ENCODE data around the gene SMIM35. TPM values are rescaled to one million over a fixed set of nuclear protein-coding genes. Genes with fewer than 3 reads are reported as not detected.

The SMIM35 gene
- polyA plus RNA-seq, 1 of the 3 experiments (the other 2 are of a cell fraction), result not detected

- TF ChIP-seq IRF3 (IDR thresholded peaks at IDR 0.05; ENCODE audit: low read depth, low read length), result no peak
Observed at GRCh38 chr11:117997823-117998579, 88.8 kb downstream of the SMIM35 start (continued).

GRCh38 chr11:117997406-117997805 is 89.4 kb downstream of the SMIM35 start:
- no peak overlapping the region for H3K9ac ChIP-seq
- CTCF ChIA-PET, result interaction anchor here (0.9 to 1.1 kb wide), 2 partner anchors 47 to 50 kb away, joined by 3 to 6 read pairs; no protein-coding TSS in a partner anchor

More at GRCh38 chr11:117997406-117997805, 89.4 kb downstream of the SMIM35 start:
- Histone ChIP-seq H3K27ac (ENCODE audit: low read depth in 2 of 2, low read length in 1 of 2) (no peak overlapping the region), H3K4me1 (ENCODE audit: control insufficient read depth in 1 of 2, insufficient read depth in 2 of 2, low read depth in 1 of 2, low read length in 1 of 2) (no peaks in the 10 kb centered on the region), H3K4me3 (ENCODE audit: low read depth in 2 of 2, low read length in 1 of 2) (no peak overlapping the region), H3F3A (replicated peaks; ENCODE audit: insufficient read depth) (no peaks in the 10 kb centered on the region), H3K79me2 (ENCODE audit: insufficient read depth) (no peaks in the 10 kb centered on the region), H3K27me3 (ENCODE audit: insufficient read depth) (no peaks in the 10 kb centered on the region), H3K4me2 (no peak overlapping the region), H3K9me2 (no peaks in the 10 kb centered on the region), H4K20me1 (ENCODE audit: insufficient read depth) (no peaks in the 10 kb centered on the region), H3K36me3 (replicated peaks in 1 of 2; ENCODE audit: control insufficient read depth in 1 of 2, insufficient read depth in 2 of 2, low read length in 1 of 2) (no peaks in the 10 kb centered on the region), H3K9me3 (no peaks in the 10 kb centered on the region), H2AFZ (ENCODE audit: low read depth) (no peak overlapping the region)
- TF ChIP-seq TAF1 (IDR thresholded peaks at IDR 0.05; ENCODE audit: borderline replicate concordance, low read depth, low read length) (no peak), NFIC (IDR thresholded peaks at IDR 0.05; ENCODE audit: borderline replicate concordance) (no peak), SMC3 (IDR thresholded peaks at IDR 0.05; ENCODE audit: low read depth, low read length) (no peak), MAX (IDR thresholded peaks at IDR 0.05; ENCODE audit: low read depth) (no peak), FOXM1 (IDR thresholded peaks at IDR 0.05; ENCODE audit: low read depth) (no peak), IRF3 (IDR thresholded peaks at IDR 0.05; ENCODE audit: low read depth, low read length) (no peak), MXI1 (IDR thresholded peaks at IDR 0.05; ENCODE audit: low read depth, low read length) (no peak), FOSL2 (IDR thresholded peaks at IDR 0.05; ENCODE audit: borderline replicate concordance, low read depth) (no peak), EP300 (IDR thresholded peaks at IDR 0.05; ENCODE audit: borderline replicate concordance in 1 of 2, low read depth in 1 of 2, low read length in 1 of 2) (no peak), RCOR1 (IDR thresholded peaks at IDR 0.05; ENCODE audit: low read length) (no peak), GATA2 (CRISPR knock-in tag; IDR thresholded peaks at IDR 0.05) (no peak), ZBTB33 (IDR thresholded peaks at IDR 0.05; ENCODE audit: borderline replicate concordance, low read depth) (no peak), TEAD4 (IDR thresholded peaks at IDR 0.05; ENCODE audit: borderline replicate concordance, insufficient read depth) (no peak), TCF12 (IDR thresholded peaks at IDR 0.05) (no peak), REST (IDR thresholded peaks at IDR 0.05; ENCODE audit: low read depth, low read length) (no peak), YY1 (IDR thresholded peaks at IDR 0.05; ENCODE audit: low read depth) (no peak), NRF1 (IDR thresholded peaks at IDR 0.05; ENCODE audit: low read depth, low read length) (no peak), MEF2A (IDR thresholded peaks at IDR 0.05; ENCODE audit: borderline replicate concordance, low read depth) (no peak), GABPA (IDR thresholded peaks at IDR 0.05; ENCODE audit: low read depth) (no peak), POLR2AphosphoS5 (IDR thresholded peaks at IDR 0.05; ENCODE audit: low read depth, low read length) (no peak)
- POLR2A ChIA-PET, result no interaction called here
- DNase-seq, result no peak
- 88% methylated on average over 2 of the region's 2 CpGs for WGBS (ENCODE audit: low lambda C conversion rate)

Data from SK-N-SH (cell line).